ENCODE data around the gene OGFR.

The OGFR gene

DNA sequence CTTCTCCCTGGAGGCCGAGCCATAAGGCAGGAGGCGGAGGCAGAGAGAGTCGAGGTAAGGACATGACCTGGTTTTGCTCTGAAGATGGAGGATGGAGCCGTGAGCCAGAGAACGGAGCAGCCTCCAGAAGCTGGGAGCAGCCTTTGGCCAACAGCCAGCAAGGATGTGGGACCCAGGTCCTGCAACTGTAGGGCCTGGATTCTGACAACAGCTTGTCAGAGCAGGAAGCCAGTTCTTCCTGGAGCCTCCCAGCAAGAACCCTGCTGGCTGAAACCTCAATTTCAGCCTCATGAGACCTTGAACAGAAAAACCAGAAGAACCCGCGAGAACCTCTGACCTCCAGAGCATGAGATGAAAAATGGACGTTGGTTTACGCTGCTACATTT, 21.7 kb upstream of the OGFR start:
- Histone ChIP-seq H3K4me1 (ENCODE audit: control insufficient read depth, insufficient read depth, low read length) (peaks cover 5% of the 10 kb centered on the region), H3K4me3 (ENCODE audit: insufficient read depth, low read depth, low read length) (no peak overlapping the region), H3K27me3 (ENCODE audit: control insufficient read depth, insufficient read depth, low read length, poor library complexity, severe bottlenecking) (no peaks in the 10 kb centered on the region), H3K27ac (ENCODE audit: insufficient read depth, low read depth, low read length, poor library complexity, severe bottlenecking) (no peak overlapping the region), H3K9me3 (ENCODE audit: control insufficient read depth, low read length) (no peaks in the 10 kb centered on the region), H3K36me3 (ENCODE audit: control insufficient read depth, insufficient read depth, low read length) (no peaks in the 10 kb centered on the region)
- WGBS, 2 experiments: 88 to 93% methylated on average over 9 of the region's 9 CpGs

- H3K9me3 ChIP-seq (ENCODE audit: control insufficient read depth, low read length): no peaks in the 10 kb centered on the region
- 88 to 90% methylated on average over 16 of the region's 16 CpGs for WGBS, 2 experiments
These were observed 20.1 kb upstream of the OGFR start for GRCh38 chr20:62784497-62784896.

DNA sequence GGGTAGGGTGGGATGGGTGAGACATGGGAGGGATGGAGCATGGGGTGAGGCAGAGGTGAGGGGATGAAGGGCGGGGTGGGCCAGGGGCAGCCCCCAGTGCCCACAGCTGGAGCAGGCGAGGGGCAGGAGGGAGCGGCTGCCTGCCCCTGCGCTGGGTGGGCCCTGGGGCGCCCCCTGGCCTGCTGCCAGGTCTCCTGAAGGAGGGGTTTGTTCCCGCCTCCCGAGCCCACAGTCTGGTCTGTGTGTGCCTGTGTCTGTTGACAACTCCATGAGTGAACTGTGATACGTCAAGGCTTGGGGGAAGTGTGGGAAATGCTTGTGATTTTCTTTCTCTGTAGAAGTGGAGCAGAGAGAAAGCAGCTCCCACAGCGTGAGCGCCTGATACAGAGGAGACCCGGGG, 19.2 kb upstream of the OGFR start:
- no peak overlapping the region for H3K27ac ChIP-seq (ENCODE audit: insufficient read depth, low read depth, low read length, poor library complexity, severe bottlenecking)
- H3K9me3 ChIP-seq (ENCODE audit: control insufficient read depth, low read length): no peaks in the 10 kb centered on the region
- H3K4me1 ChIP-seq (ENCODE audit: control insufficient read depth, insufficient read depth, low read length): peaks cover 5% of the 10 kb centered on the region
- no peaks in the 10 kb centered on the region for H3K27me3 ChIP-seq (ENCODE audit: control insufficient read depth, insufficient read depth, low read length, poor library complexity, severe bottlenecking)
- H3K4me3 ChIP-seq (ENCODE audit: insufficient read depth, low read depth, low read length): no peak overlapping the region
- 89 to 91% methylated on average over 11 of the region's 11 CpGs for WGBS, 2 experiments
- H3K36me3 ChIP-seq (ENCODE audit: control insufficient read depth, insufficient read depth, low read length): no peaks in the 10 kb centered on the region

More at GRCh38 chr20:62784497-62784896, 20.1 kb upstream of the OGFR start:
- Histone ChIP-seq H3K4me3 (ENCODE audit: insufficient read depth, low read depth, low read length) (no peak overlapping the region), H3K4me1 (ENCODE audit: control insufficient read depth, insufficient read depth, low read length) (peaks cover 5% of the 10 kb centered on the region), H3K36me3 (ENCODE audit: control insufficient read depth, insufficient read depth, low read length) (no peaks in the 10 kb centered on the region), H3K27me3 (ENCODE audit: control insufficient read depth, insufficient read depth, low read length, poor library complexity, severe bottlenecking) (no peaks in the 10 kb centered on the region), H3K27ac (ENCODE audit: insufficient read depth, low read depth, low read length, poor library complexity, severe bottlenecking) (no peak overlapping the region)

- no peaks in the 10 kb centered on the region for H3K9me3 ChIP-seq (ENCODE audit: control insufficient read depth, low read length)
These were observed 18.5 kb upstream of the OGFR start for GRCh38 chr20:62786157-62786556.

DNA sequence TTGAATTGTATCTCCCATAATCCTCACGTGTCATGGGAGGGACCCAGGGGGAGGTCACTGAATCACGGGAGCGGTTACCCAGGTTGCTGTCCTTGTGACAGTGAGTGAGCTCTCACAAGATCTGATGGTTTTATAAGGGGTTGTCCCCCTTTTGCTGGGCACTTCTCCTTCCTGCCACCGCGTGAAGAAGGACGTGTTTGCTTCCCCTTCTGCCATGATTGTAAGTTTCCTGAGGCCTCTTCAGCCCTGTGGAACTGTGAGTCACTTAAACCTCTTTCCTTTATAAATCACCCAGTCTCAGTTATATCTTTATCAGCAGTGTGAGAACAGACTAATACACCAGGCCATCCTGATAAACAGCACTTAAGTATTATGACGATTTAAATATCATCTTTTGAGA, 17.3 kb upstream of the OGFR start:
- H3K9me3 ChIP-seq (ENCODE audit: control insufficient read depth, low read length): no peaks in the 10 kb centered on the region
- H3K4me1 ChIP-seq (ENCODE audit: control insufficient read depth, insufficient read depth, low read length): peaks cover 5% of the 10 kb centered on the region
- H3K36me3 ChIP-seq (ENCODE audit: control insufficient read depth, insufficient read depth, low read length): no peaks in the 10 kb centered on the region
- no peak overlapping the region for H3K4me3 ChIP-seq (ENCODE audit: insufficient read depth, low read depth, low read length)
- no peaks in the 10 kb centered on the region for H3K27me3 ChIP-seq (ENCODE audit: control insufficient read depth, insufficient read depth, low read length, poor library complexity, severe bottlenecking)
- no peak overlapping the region for H3K27ac ChIP-seq (ENCODE audit: insufficient read depth, low read depth, low read length, poor library complexity, severe bottlenecking)
- 91 to 92% methylated on average over 7 of the region's 7 CpGs for WGBS, 2 experiments

More at GRCh38 chr20:62786157-62786556, 18.5 kb upstream of the OGFR start:
- H3K4me3 ChIP-seq (ENCODE audit: insufficient read depth, low read depth, low read length): no peak overlapping the region
- H3K27ac ChIP-seq (ENCODE audit: insufficient read depth, low read depth, low read length, poor library complexity, severe bottlenecking): no peak overlapping the region
- no peaks in the 10 kb centered on the region for H3K27me3 ChIP-seq (ENCODE audit: control insufficient read depth, insufficient read depth, low read length, poor library complexity, severe bottlenecking)
- no peaks in the 10 kb centered on the region for H3K36me3 ChIP-seq (ENCODE audit: control insufficient read depth, insufficient read depth, low read length)
- WGBS, 2 experiments: 71 to 73% methylated on average over 13 of the region's 13 CpGs
- peaks cover 5% of the 10 kb centered on the region for H3K4me1 ChIP-seq (ENCODE audit: control insufficient read depth, insufficient read depth, low read length)

DNA sequence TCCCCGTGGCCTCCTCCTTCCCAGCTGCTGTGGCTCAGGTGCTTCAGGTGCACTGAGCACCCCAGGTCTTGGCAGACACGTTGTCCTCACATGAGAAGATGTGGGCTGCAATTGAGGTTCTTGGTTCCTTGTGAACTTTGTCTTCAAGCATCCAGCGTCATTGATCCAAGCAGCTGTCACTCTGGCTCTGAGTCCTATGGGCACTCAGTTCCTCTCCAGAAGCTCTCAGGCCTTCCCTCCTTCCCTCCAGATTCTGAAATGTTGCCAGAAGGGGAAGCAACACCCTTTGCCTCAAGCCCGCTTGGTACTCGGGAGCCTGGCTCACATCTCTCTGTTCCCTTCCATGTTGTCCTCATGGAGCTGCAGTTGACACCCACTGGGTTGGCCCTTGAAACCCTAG, 16.8 kb upstream of the OGFR start:
- no peaks in the 10 kb centered on the region for H3K36me3 ChIP-seq (ENCODE audit: control insufficient read depth, insufficient read depth, low read length)
- 90 to 91% methylated on average over 5 of the region's 5 CpGs for WGBS, 2 experiments
- no peak overlapping the region for H3K4me3 ChIP-seq (ENCODE audit: insufficient read depth, low read depth, low read length)
- peaks cover 5% of the 10 kb centered on the region for H3K4me1 ChIP-seq (ENCODE audit: control insufficient read depth, insufficient read depth, low read length)
- no peaks in the 10 kb centered on the region for H3K9me3 ChIP-seq (ENCODE audit: control insufficient read depth, low read length)
- no peak overlapping the region for H3K27ac ChIP-seq (ENCODE audit: insufficient read depth, low read depth, low read length, poor library complexity, severe bottlenecking)
- H3K27me3 ChIP-seq (ENCODE audit: control insufficient read depth, insufficient read depth, low read length, poor library complexity, severe bottlenecking): peaks cover 3% of the 10 kb centered on the region

GRCh38 chr20:62788607-62789006, 16.0 kb upstream of the OGFR start:
- 94% methylated on average over 15 of the region's 15 CpGs for WGBS, 2 experiments
- Histone ChIP-seq H3K36me3 (ENCODE audit: control insufficient read depth, insufficient read depth, low read length) (no peaks in the 10 kb centered on the region), H3K9me3 (ENCODE audit: control insufficient read depth, low read length) (no peaks in the 10 kb centered on the region)

DNA sequence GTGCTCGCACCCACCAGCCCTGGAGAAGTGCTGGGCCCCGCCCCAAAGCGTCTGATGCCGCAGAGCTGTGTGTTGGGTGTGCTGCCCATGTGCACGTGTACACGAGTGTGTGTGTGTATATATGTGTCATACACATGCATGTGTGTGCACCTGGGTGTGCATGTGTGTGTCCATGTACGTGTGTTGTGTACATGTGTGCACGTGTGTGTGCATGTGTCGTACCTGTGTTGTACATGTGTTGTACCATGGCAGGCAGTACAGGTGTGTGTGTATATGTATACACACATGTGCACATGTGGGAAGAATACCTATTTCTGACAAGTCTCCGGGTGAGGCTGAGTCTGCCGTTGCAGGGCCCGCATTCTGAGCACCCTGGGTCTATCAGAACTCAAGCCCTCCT, 14.6 kb upstream of the OGFR start:
- Histone ChIP-seq H3K27ac (ENCODE audit: insufficient read depth, low read depth, low read length, poor library complexity, severe bottlenecking) (no peak overlapping the region), H3K9me3 (ENCODE audit: control insufficient read depth, low read length) (no peaks in the 10 kb centered on the region), H3K27me3 (ENCODE audit: control insufficient read depth, insufficient read depth, low read length, poor library complexity, severe bottlenecking) (peaks cover 23% of the 10 kb centered on the region), H3K36me3 (ENCODE audit: control insufficient read depth, insufficient read depth, low read length) (no peaks in the 10 kb centered on the region), H3K4me1 (ENCODE audit: control insufficient read depth, insufficient read depth, low read length) (peaks cover 10% of the 10 kb centered on the region), H3K4me3 (ENCODE audit: insufficient read depth, low read depth, low read length) (no peak overlapping the region)
- WGBS, 2 experiments: 94% methylated on average over 12 of the region's 12 CpGs

More at GRCh38 chr20:62788607-62789006, 16.0 kb upstream of the OGFR start:
- Histone ChIP-seq H3K27me3 (ENCODE audit: control insufficient read depth, insufficient read depth, low read length, poor library complexity, severe bottlenecking) (peaks cover 11% of the 10 kb centered on the region), H3K4me1 (ENCODE audit: control insufficient read depth, insufficient read depth, low read length) (peaks cover 6% of the 10 kb centered on the region), H3K4me3 (ENCODE audit: insufficient read depth, low read depth, low read length) (no peak overlapping the region), H3K27ac (ENCODE audit: insufficient read depth, low read depth, low read length, poor library complexity, severe bottlenecking) (no peak overlapping the region)

DNA sequence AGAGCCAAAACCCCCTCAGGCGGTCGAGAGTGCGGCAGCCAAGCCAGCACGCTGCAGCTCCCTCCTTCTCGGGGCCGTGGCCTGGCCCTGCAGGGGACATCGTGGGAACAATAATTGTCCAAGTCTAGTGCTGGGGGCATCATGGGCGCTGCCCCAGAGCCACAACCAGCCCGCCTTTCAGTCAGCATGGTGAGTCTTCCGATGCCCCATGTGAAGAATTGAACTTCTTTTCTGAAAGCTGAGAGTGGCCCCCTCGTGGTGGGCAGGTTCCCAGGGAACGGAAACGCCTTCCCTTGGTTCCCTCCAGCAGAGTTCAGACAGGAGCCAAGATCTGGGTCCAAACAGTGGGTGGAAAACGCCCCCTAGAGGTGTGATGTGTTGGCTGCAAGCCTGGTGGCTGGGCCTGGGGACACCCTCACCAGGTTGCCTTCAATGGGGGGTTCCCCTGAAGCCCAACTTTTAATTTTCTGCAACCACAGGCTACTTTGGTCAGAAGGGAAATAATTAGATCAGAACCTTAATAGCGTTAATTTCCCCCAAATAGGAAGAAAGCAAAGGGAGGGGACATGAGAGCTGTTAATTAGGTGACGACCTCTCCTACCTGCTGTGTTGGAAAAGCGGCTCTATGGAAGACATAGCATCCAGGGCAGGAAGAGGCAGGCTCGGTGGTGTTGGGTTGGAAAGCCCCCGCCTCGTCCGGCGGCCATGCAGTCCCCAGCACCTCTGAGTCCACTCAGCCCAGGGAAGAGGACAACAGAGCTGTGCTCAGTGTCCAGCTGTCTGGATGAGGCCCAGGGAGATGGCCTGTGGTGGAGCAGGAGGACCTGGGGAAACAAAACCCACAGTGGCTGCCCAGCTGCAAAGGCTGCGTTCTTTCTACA, 13.1 kb upstream of the OGFR start:
- H3K27me3 ChIP-seq (ENCODE audit: control insufficient read depth, insufficient read depth, low read length, poor library complexity, severe bottlenecking): peaks cover 35% of the 10 kb centered on the region
- 30 to 34% methylated on average over 23 of the region's 23 CpGs for WGBS, 2 experiments
- peaks cover 5% of the 10 kb centered on the region for H3K4me1 ChIP-seq (ENCODE audit: control insufficient read depth, insufficient read depth, low read length)
- no peak overlapping the region for H3K27ac ChIP-seq (ENCODE audit: insufficient read depth, low read depth, low read length, poor library complexity, severe bottlenecking)
- H3K4me3 ChIP-seq (ENCODE audit: insufficient read depth, low read depth, low read length): no peak overlapping the region
- no peaks in the 10 kb centered on the region for H3K36me3 ChIP-seq (ENCODE audit: control insufficient read depth, insufficient read depth, low read length)
- no peaks in the 10 kb centered on the region for H3K9me3 ChIP-seq (ENCODE audit: control insufficient read depth, low read length)

DNA sequence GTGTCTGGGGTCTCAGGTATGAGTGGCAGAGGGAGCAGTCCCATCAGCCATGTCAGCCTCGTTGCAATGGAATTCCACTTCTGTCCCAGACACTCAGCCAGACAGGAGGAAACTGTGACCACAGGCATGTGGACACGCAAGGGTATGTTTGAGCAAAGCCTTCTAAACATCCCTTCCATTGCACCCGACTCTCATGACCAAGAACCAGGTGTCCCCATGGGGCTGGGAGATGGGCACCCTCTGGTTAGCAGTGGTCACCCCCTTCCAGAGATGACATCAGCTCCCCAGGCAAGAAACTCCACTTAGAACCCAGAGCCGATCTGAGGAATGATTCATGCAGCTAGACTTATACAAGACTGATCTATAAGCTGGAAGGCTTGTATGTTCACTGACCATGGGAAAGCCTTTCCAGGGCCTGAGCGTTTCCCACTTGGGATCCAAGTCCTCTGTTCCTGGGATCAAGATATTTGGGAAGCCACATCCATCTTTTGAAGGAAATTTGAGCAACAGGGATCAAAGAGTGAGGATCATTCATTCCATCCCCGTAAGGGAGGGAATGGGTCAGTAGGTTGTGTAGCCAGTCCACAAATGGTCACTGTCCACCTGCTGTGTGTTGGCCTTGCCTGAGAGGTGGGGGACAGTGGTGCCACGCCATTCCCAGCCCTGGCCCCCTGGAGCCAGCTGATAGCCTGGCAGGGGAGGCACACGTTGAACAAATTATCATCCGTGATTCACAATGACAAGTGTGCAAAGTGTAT, 12.3 kb upstream of the OGFR start:
- Histone ChIP-seq H3K27me3 (ENCODE audit: control insufficient read depth, insufficient read depth, low read length, poor library complexity, severe bottlenecking) (peaks cover 35% of the 10 kb centered on the region), H3K9me3 (ENCODE audit: control insufficient read depth, low read length) (no peaks in the 10 kb centered on the region), H3K27ac (ENCODE audit: insufficient read depth, low read depth, low read length, poor library complexity, severe bottlenecking) (no peak overlapping the region), H3K4me3 (ENCODE audit: insufficient read depth, low read depth, low read length) (no peak overlapping the region), H3K36me3 (ENCODE audit: control insufficient read depth, insufficient read depth, low read length) (no peaks in the 10 kb centered on the region), H3K4me1 (ENCODE audit: control insufficient read depth, insufficient read depth, low read length) (peaks cover 11% of the 10 kb centered on the region)
- 86 to 91% methylated on average over 9 of the region's 9 CpGs for WGBS, 2 experiments

All from ectodermal cell (in vitro differentiated cells).